Prostate gland (tissue), 2 donors: ENCODE measurements around the gene GPR32.

Experiments used
- CTCF ChIP-seq, 4 experiments: fragments of 200-600 bp in 2 of 4; fragments of 450-650 bp in 2 of 4; sonication (generic) in 2 of 4; IDR thresholded peaks; 1 replicate in 3 of 4; 2 replicates in 1 of 4; pipeline ENCODE4 v1.5.1; 2016 to 2019; ENCODE audit warnings: antibody characterized with exemption in 4 of 4, mild to moderate bottlenecking in 2 of 4, moderate library complexity in 2 of 4
- POLR2A ChIP-seq: fragments of 450-650 bp; IDR thresholded peaks from one replicate; pipeline ENCODE4 v1.6.1; 2016; ENCODE audit warnings: antibody characterized with exemption, mild to moderate bottlenecking
- POLR2AphosphoS5 ChIP-seq: sonication (generic); formaldehyde crosslinking; IDR thresholded peaks from one replicate; pipeline ENCODE4 v1.6.1; 2017; ENCODE audit warnings: antibody characterized with exemption

DNA sequence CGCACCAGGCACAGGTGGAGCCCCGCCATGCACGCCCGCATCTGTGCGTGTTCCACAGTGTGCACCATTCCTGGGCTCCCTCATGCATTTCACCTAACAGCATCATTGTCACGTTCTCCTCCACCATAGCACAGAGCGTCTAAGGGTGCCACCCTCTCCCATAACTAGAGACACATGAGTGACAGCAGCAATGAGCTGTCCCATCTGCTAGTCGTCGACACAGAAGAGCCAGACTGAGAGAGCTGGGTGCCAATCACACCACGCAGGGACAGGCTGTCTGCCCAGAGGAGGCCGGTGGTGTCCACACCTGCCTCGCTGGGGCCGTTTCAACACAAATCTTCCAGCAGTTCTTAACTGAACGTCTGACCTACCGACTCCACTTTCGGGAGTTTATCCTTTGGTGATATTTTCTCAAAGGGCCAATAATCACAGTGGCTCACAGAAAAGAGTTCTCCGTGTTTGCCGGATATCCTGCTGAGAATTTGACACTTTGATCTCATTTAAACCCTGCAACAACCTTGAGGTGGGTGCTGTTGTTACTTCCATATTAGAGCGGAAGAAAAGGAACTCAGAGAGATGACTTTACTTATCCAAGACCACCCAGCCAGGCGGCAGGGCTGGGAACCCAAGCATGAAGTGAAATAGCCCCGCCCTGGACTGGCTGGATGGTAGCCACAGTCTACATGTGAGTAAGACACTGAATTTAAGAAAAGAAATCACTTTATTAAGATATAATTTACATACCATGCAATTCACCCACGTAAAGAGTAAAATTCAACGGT is 30.9 kb upstream of the GPR32 start:
- TF ChIP-seq CTCF (IDR thresholded peaks at IDR 0.05) (no peak), POLR2AphosphoS5 (no peak), POLR2A (no peak)
